ENCODE results near the gene MLLT3.

- TF ChIP-seq CTCF (IDR thresholded peaks at IDR 0.05) (no peak), EZH2 (IDR thresholded peaks at IDR 0.05) (no peak)
Observed at GRCh38 chr9:20532584-20532983, 89.7 kb downstream of the MLLT3 start.
